A673 (cell line): Measurements from ENCODE around the gene IQCM.

Experiments
- CTCF ChIP-seq: fragments of 300-800, 200-600 bp; sonication (generic); conservative IDR thresholded peaks from 2 replicates; pipeline ENCODE4 v1.5.1; 2017; ENCODE audit warnings: low read depth, mild to moderate bottlenecking, antibody characterized with exemption, low read length, moderate library complexity, mixed read lengths
- EZH2 ChIP-seq: fragments of 200-600 bp; sonication (generic); IDR thresholded peaks from 2 replicates; pipeline ENCODE4 v1.6.1; 2017; ENCODE audit warnings: borderline replicate concordance, low read depth, mild to moderate bottlenecking, mixed read lengths, antibody characterized with exemption, low read length; ENCODE audit not compliant: poor library complexity, severe bottlenecking

DNA sequence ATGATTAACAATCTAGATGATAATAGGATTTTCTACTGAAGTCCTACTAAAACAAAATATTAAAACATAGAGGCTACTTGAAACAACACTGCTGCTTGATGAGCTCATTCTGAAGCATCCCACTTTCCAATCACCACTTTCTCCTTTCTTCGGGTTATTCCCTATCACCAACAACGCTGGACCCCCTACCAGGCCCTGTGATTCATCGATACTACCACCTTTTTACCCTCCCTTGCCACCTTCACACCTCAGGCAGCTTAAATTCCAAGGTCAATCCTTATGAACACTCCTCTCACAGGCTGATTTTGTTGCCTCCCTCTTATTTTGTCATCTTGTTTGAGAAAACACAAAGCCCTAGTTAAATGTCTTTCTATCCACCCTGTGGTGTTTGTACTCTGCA lies 102.6 kb downstream of the IQCM start:
- TF ChIP-seq CTCF (no peak), EZH2 (no peak)
